ENCODE data around the gene ZNF813. TPM values are rescaled to one million over a fixed set of nuclear protein-coding genes. Genes with fewer than 3 reads are reported as not detected.

Gene ZNF813
- total and polyA plus RNA-seq, 2 donors (not counting 1 experiment from before 2014, with no cell fraction given), result 1.2 to 10.8 TPM

Other genes with a start within 250 kb of the ZNF813 start
- 19.3 and 19.4 TPM in 2 replicates for gene ZNF677, start 212.9 kb upstream of the ZNF813 start, total RNA-seq
- 11.1 and 12.5 TPM in 2 replicates for gene ZNF677, start 212.9 kb upstream of the ZNF813 start, polyA plus RNA-seq
- gene VN1R2, start 209.4 kb upstream of the ZNF813 start, total RNA-seq, result not detected in 2 replicates
- not detected in 2 replicates for gene VN1R2, start 209.4 kb upstream of the ZNF813 start, polyA plus RNA-seq
- gene VN1R4, start 200.0 kb upstream of the ZNF813 start, total RNA-seq, result not detected in 2 replicates
- gene VN1R4, start 200.0 kb upstream of the ZNF813 start, polyA plus RNA-seq, result not detected in 2 replicates
- 16.9 and 17.4 TPM in 2 replicates for gene ZNF845, start 134.0 kb upstream of the ZNF813 start, total RNA-seq
- 2.3 and 2.4 TPM in 2 replicates for gene ZNF845, start 134.0 kb upstream of the ZNF813 start, polyA plus RNA-seq
- 33.8 and 34.3 TPM in 2 replicates for gene ZNF525, start 102.0 kb upstream of the ZNF813 start, total RNA-seq
- 7.5 and 12.9 TPM in 2 replicates for gene ZNF525, start 102.0 kb upstream of the ZNF813 start, polyA plus RNA-seq
- 24.0 and 26.6 TPM in 2 replicates for gene ZNF765, start 72.6 kb upstream of the ZNF813 start, total RNA-seq
- 5.3 and 10.7 TPM in 2 replicates for gene ZNF765, start 72.6 kb upstream of the ZNF813 start, polyA plus RNA-seq
- gene ZNF761, start 35.7 kb upstream of the ZNF813 start, total RNA-seq, result 14.9 and 18.9 TPM in 2 replicates
- 10.4 and 12.1 TPM in 2 replicates for gene ZNF761, start 35.7 kb upstream of the ZNF813 start, polyA plus RNA-seq
- 60.1 and 68.2 TPM in 2 replicates for gene ZNF331, start 70.4 kb downstream of the ZNF813 start, total RNA-seq
- gene ZNF331, start 70.4 kb downstream of the ZNF813 start, polyA plus RNA-seq, result 21.6 and 109 TPM in 2 replicates
- not detected in 2 replicates for gene DPRX, start 164.3 kb downstream of the ZNF813 start, total RNA-seq
- not detected in 2 replicates for gene DPRX, start 164.3 kb downstream of the ZNF813 start, polyA plus RNA-seq

Data from B cell (primary cell).